ENCODE results near the gene KLF6. TPM values are rescaled to one million over a fixed set of nuclear protein-coding genes. Genes with fewer than 3 reads are reported as not detected.
A peak's percentile ranks its signal among the peaks of the same experiment; 100 is the strongest.

Gene KLF6
- total RNA-seq, 1 donor from 2014 or later = 330 TPM

GRCh38 chr10:3791974-3792633 lies 7.1 kb upstream of the KLF6 start:
- DNase-seq (ENCODE audit: low spot score) = no peak

GRCh38 chr10:3790858-3791257 lies 5.8 kb upstream of the KLF6 start:
- DNase-seq (ENCODE audit: low spot score) = no peak
- Mint-ChIP-seq H3K4me1 (ENCODE audit: low read depth) (peaks cover 17% of the 10 kb centered on the region), H3K27ac (ENCODE audit: unreplicated experiment) (no peak overlapping the region), H3K36me3 (ENCODE audit: low read depth) (peaks cover 1% of the 10 kb centered on the region), H3K4me3 (ENCODE audit: unreplicated experiment) (no peak overlapping the region), H3K27me3 (ENCODE audit: low read depth) (no peaks in the 10 kb centered on the region), H3K9me3 (ENCODE audit: low read depth) (peaks cover 17% of the 10 kb centered on the region)
- TF ChIP-seq, protein P1, sequence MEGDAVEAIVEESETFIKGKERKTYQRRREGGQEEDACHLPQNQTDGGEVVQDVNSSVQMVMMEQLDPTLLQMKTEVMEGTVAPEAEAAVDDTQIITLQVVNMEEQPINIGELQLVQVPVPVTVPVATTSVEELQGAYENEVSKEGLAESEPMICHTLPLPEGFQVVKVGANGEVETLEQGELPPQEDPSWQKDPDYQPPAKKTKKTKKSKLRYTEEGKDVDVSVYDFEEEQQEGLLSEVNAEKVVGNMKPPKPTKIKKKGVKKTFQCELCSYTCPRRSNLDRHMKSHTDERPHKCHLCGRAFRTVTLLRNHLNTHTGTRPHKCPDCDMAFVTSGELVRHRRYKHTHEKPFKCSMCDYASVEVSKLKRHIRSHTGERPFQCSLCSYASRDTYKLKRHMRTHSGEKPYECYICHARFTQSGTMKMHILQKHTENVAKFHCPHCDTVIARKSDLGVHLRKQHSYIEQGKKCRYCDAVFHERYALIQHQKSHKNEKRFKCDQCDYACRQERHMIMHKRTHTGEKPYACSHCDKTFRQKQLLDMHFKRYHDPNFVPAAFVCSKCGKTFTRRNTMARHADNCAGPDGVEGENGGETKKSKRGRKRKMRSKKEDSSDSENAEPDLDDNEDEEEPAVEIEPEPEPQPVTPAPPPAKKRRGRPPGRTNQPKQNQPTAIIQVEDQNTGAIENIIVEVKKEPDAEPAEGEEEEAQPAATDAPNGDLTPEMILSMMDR (IDR thresholded peaks at IDR 0.05) = no peak

More at GRCh38 chr10:3791974-3792633, 7.1 kb upstream of the KLF6 start:
- Mint-ChIP-seq H3K27ac (ENCODE audit: unreplicated experiment) (no peak overlapping the region), H3K27me3 (ENCODE audit: low read depth) (no peaks in the 10 kb centered on the region), H3K4me3 (ENCODE audit: unreplicated experiment) (no peak overlapping the region), H3K4me1 (ENCODE audit: low read depth) (peaks cover 5% of the 10 kb centered on the region), H3K9me3 (ENCODE audit: low read depth) (peaks cover 25% of the 10 kb centered on the region), H3K36me3 (ENCODE audit: low read depth) (peaks cover 1% of the 10 kb centered on the region)
- TF ChIP-seq, protein P1 (IDR thresholded peaks at IDR 0.05) = no peak

DNA sequence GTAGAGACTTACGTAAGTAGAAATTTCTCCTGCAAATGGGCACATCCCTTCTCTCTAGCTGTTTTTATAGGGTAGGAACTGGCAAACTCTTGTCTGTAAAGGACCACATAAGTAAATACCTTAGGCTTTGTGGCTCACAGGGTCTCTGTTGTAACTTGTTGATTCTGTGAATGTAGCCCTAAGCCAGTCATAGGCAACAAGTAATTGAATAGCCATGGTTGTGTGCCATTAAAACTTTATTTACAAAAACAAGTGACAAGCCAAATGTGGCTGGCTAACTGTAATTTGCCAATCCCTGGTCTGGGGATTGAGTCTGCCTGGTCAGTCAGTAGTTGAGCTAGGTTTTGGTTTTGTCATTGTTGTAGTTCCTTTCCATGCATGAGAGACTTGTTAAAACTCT lies 5.3 kb upstream of the KLF6 start:
- Mint-ChIP-seq H3K4me1 (ENCODE audit: low read depth) (peaks cover 17% of the 10 kb centered on the region), H3K9me3 (ENCODE audit: low read depth) (peaks cover 16% of the 10 kb centered on the region), H3K36me3 (ENCODE audit: low read depth) (peaks cover 1% of the 10 kb centered on the region), H3K27me3 (ENCODE audit: low read depth) (no peaks in the 10 kb centered on the region), H3K4me3 (ENCODE audit: unreplicated experiment) (no peak overlapping the region), H3K27ac (ENCODE audit: unreplicated experiment) (no peak overlapping the region)
- no peak for DNase-seq (ENCODE audit: low spot score)
- TF ChIP-seq, protein P1 (IDR thresholded peaks at IDR 0.05) = no peak

- no peak overlapping the region for H3K4me3 Mint-ChIP-seq (ENCODE audit: unreplicated experiment)
- no peaks in the 10 kb centered on the region for H3K27me3 Mint-ChIP-seq (ENCODE audit: low read depth)
- no peak for DNase-seq (ENCODE audit: low spot score)
- H3K9me3 Mint-ChIP-seq (ENCODE audit: low read depth) = peaks cover 16% of the 10 kb centered on the region
- no peak overlapping the region for H3K27ac Mint-ChIP-seq (ENCODE audit: unreplicated experiment)
- H3K36me3 Mint-ChIP-seq (ENCODE audit: low read depth) = peaks cover 1% of the 10 kb centered on the region
- TF ChIP-seq, protein P1 (IDR thresholded peaks at IDR 0.05) = no peak
- H3K4me1 Mint-ChIP-seq (ENCODE audit: low read depth) = peaks cover 17% of the 10 kb centered on the region
Measured at GRCh38 chr10:3789621-3790020, 4.6 kb upstream of the KLF6 start.

DNA sequence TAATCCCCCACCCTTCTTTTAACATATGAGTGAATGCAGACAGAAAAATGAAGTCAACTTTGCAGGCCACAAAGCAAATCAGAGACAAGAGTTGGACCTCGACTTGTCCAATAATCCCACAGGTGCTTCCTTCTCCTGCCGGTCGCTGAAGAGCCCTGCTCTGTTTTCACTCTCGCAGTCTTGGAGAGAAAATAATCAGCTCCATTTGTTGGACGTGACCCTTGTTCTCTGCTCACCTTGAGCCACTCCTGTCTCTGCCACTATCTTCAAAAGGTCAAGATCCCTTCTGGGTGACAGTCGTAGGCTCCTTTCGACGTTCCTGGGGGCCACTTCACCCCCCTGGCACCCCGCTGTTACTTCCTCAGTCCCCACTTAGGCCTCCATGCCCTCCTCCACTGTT lies 2.8 kb upstream of the KLF6 start:
- Mint-ChIP-seq H3K9me3 (ENCODE audit: low read depth) (peaks cover 11% of the 10 kb centered on the region), H3K4me1 (ENCODE audit: low read depth) (peaks cover 17% of the 10 kb centered on the region), H3K4me3 (ENCODE audit: unreplicated experiment) (no peak overlapping the region), H3K36me3 (ENCODE audit: low read depth) (peaks cover 18% of the 10 kb centered on the region), H3K27me3 (ENCODE audit: low read depth) (no peaks in the 10 kb centered on the region), H3K27ac (ENCODE audit: unreplicated experiment) (peak overlapping the region; percentile 37)
- no peak for DNase-seq (ENCODE audit: low spot score)
- TF ChIP-seq, protein P1 (IDR thresholded peaks at IDR 0.05) = no peak
